GM18907 (cell line): ENCODE data around the gene SELPLG.
"Not testable (repeated sequence)": the region's sequence is repeated elsewhere in the genome, so short reads cannot be mapped to it uniquely, and the experiment has no call there.

Experiments used
- ATAC-seq: cut with Tn5 transposase; IDR thresholded peaks from one replicate; pipeline ENCODE4 v1.9.1; 2021; ENCODE audit warnings: mild to moderate bottlenecking, moderate library complexity; ENCODE audit not compliant: unreplicated experiment

Gene SELPLG

DNA sequence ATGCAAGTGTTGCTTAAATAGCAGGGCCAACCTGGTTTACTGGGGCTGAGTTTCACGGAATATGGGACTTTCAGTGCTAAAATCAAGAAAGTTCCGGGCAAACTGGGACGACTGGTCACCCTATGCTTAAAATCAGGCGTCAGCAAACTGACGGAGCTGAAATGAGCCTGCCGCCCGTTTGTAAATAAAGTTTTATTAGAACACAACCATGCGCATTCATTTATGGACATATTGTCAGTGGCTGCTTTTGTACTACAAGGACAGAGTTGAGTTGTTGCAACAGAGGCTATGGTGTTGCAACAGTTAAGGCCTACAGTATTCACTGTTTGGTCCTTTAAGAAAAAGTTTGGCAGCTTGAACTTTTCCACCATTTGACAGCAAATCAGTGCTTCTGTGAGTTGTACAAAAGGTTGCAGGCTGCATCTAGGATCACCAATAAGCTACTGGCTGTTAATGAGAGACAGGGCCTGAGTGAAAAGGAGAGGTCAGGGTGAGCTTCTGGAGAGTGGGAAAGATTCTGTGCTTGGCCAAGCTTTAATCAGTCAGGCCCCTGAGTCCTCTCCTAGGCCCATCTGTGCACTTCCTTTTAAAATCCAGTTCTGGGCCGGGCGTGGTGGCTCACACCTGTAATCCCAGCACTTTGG, 13.3 kb downstream of the SELPLG start:
- no peak for ATAC-seq

- no peak for ATAC-seq
Observed at GRCh38 chr12:108619369-108620160, 14.1 kb downstream of the SELPLG start.

DNA sequence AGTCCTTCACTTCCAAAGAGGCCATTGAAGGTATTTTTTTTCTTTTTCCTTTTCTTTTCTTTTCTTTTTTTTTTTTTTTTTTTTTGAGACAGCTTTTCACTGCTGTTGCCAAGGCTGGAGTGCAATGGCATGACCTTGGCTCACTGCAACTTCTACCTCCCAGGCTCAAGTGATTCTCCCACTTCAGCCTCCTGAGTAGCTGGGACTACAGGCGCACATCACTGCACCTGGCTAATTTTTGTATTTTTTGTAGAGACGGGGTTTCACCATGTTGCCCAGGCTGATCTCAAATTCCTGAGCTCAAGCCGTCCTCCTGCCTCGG, 14.8 kb downstream of the SELPLG start:
- ATAC-seq: not testable (repeated sequence)

GRCh38 chr12:108618079-108618952, 15.4 kb downstream of the SELPLG start:
- ATAC-seq: peak; percentile 43

GRCh38 chr12:108616941-108617858, 16.5 kb downstream of the SELPLG start:
- peak; percentile 80 for ATAC-seq

- ATAC-seq: no peak
Observed at GRCh38 chr12:108616359-108616758, 17.3 kb downstream of the SELPLG start.

DNA sequence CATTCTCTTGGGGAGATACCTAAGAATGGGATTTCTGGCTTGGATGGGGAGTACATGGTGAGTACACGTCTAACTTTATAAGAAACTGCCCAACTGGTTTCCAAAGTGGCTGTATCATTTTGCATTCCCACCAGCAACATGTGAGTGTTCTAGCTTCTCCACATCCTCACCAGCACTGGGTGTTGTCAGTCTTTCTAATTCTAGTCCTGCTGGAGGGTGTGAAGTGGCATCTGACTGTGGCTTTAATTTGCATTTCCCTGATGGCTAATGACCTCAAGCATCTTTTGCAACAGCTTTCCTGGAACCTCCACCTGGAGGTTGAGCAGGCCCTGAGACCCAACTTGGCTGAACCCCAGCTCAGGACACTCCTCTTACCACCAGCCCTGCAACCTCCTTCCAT, 17.8 kb downstream of the SELPLG start:
- ATAC-seq: no peak

DNA sequence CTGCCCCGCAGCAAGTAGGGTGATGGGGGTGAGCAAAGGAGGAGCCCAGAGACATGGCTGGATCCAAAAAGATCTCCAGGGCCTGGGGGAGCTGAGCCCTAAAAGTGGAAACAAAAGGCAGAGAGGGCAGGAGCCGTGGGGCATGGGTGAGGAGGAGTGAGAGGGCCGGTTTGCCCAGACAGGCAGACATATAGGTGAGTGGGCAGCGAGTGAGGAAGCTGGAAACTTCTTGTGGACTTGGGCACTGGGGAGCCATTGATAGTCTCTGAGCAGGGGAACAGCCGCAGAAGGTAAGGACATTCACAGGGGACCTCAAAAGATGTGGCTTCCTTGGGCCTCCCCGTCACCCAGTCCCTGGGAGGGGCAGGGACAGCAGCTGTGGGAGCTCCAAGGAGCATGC, 19.1 kb downstream of the SELPLG start:
- no peak for ATAC-seq

GRCh38 chr12:108614041-108614440, 19.7 kb downstream of the SELPLG start:
- no peak for ATAC-seq

GRCh38 chr12:108613548-108613947, 20.1 kb downstream of the SELPLG start:
- no peak for ATAC-seq

- no peak for ATAC-seq
Observed at GRCh38 chr12:108612788-108613282, 20.9 kb downstream of the SELPLG start.

- no peak for ATAC-seq
Observed at GRCh38 chr12:108611884-108612415, 21.7 kb downstream of the SELPLG start.

DNA sequence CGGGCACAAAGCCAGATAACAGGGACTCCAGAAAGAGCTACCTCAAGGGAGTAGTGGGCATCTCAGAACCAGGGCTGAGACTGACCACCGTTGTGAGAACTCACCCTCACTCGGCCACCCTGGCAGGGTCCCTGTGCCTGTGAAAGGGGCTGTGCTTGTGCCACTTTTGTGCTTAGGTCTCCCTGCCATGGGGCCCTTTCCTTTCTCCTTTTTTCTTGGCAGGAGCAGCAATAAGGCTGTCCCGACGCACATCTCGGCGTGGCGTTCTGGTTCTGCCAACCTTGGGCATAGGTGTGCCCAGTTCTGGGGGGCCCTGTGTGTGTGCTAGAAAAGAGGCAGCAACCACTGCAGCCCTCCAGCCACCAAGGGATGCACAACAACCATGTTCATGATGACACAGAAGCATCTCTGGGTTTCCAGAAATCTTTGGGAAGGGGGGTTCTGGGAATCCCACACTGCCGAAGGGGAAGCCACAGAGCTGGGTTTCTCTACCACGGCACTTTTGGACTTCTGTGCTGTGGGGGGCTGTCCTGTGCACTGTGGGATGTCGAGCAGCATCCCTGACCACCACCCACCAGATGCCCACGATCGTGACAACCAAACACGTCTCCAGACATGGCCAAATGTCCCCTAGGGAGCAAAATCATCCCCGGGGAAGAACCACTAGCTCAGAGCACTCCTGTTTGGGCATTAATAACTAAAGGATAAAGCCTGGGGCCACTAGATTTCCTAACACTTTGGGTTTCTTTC, 22.7 kb downstream of the SELPLG start:
- no peak for ATAC-seq

DNA sequence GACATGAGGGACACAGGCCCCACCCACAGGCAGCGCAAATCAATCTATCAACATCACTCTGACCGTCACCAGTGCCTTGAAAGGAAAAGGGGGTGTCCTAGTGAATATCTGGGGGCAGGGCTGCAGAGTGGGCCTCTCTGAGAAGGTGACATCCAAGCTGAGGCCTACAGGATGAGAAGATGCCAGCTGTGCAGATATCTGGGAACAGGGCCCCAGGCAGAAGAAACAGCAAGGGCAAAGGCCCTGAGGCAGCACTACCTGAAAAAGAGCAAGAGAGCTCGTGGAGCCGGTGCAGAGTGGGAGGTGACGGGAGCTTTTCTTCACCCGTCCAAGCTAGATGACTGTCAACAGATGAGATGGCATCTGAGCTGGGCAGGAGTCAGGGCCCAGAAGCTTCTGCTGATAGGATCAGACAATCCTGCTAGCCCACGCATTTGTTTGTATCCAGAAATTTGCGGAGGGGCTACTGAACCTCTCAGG, 23.3 kb downstream of the SELPLG start:
- ATAC-seq: no peak

DNA sequence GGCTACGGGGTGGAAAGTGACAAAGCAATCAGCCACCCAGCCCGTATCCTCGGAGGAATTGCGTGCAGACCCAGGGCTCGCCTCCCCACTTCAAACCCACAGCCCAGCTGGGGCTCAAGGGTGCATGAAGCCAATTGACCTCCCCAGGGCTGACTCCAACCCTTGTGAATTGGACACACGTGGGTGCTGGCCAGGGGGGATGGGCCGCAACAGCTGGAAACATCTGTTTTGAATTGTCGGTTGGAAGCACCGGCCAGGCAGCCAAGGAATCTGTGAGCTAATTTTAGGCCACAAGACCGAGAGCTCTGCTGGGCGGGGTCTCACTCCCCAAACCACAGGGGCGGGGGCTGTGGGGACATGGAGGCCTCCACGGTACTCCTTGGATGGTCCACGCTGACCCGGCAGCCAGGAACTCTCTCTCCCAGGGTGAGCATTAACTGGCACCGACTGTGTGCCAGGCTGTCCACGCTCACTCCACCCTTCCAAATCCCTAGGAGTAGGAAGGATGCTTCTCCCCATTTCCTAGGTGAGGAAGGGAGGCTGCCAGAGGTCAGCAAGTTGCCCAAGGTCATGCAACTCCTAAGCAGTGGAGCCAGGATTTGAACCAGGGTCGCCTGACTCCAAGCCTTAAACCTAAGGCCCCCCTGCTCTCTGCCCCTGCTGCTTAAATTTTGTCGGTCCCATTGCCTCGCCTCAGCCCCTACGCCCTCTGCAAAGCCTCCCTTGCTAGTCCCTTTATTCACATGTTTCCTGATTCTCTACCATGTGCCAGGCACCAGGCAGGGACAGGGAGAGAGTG, 24.0 kb downstream of the SELPLG start:
- ATAC-seq: no peak

DNA sequence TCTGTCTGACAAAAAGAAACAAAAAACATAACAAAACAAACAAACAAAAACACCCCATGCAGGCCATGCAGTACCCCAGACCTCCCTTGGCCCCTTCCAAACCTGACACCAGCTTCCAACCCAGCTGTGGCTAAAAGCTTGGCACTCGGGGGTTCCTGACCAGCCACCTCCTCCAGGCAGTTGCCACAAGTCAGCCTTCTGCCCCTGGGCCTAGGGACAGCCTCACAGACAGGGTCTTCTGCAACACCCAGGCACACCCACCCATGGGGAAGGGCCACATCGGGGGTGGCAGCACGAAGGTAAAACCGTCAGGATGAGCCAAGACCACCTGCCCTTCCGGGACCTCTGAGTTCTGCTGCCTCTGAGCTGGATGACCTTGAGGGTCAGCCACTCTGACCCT, 25.1 kb downstream of the SELPLG start:
- ATAC-seq: no peak

GRCh38 chr12:108607981-108608600, 25.6 kb downstream of the SELPLG start:
- no peak for ATAC-seq

GRCh38 chr12:108606492-108606891, 27.2 kb downstream of the SELPLG start:
- no peak for ATAC-seq
